Kidney (tissue), 14 donors: Measurements from ENCODE around the gene YAF2. TPM values are rescaled to one million over a fixed set of nuclear protein-coding genes. Genes with fewer than 3 reads are reported as not detected.

Experiments used
- DNase-seq, 5 donors: peaks; one replicate each; pipeline ENCODE4 v3.0.0-alpha.2; 2013 to 2020
- FAIRE-seq: peaks from 2 replicates; lab custom pipeline; 2012; peaks lifted over from hg19 to GRCh38; lab: Jason Lieb, UNC
- H3K27ac ChIP-seq, 2 donors: one replicate each; pipeline ENCODE4 v1.7.0; 2013; ENCODE audit warnings: low read depth in 2 of 2, low read length in 2 of 2, inconsistent platforms in 1 of 2
- H3K27me3 ChIP-seq: one replicate; pipeline ENCODE4 v1.7.1; 2013; ENCODE audit warnings: low read length, inconsistent platforms; ENCODE audit not compliant: control insufficient read depth, insufficient read depth
- H3K36me3 ChIP-seq, 3 donors: one replicate each; pipeline versions ENCODE4 v1.7.0 to v1.7.1; 2013; ENCODE audit warnings: low read length in 3 of 3, control low read depth in 1 of 3, inconsistent platforms in 1 of 3; ENCODE audit not compliant: insufficient read depth in 3 of 3, control insufficient read depth in 2 of 3
- H3K4me1 ChIP-seq, 3 donors: one replicate each; pipeline versions ENCODE4 v1.7.0 to v1.7.1; 2013; ENCODE audit warnings: low read length in 3 of 3, inconsistent platforms in 1 of 3, low read depth in 1 of 3; ENCODE audit not compliant: control insufficient read depth in 2 of 3, insufficient read depth in 2 of 3
- H3K4me3 ChIP-seq, 3 donors: one replicate each; pipeline versions ENCODE4 v1.7.0 to v1.8.1; 2013; ENCODE audit warnings: low read length in 3 of 3, control low read depth in 1 of 3, inconsistent platforms in 1 of 3
- H3K9ac ChIP-seq, 3 donors: one replicate each; pipeline versions ENCODE4 v1.7.0 to v1.7.1; 2013; ENCODE audit warnings: low read length in 3 of 3, control low read depth in 1 of 3, inconsistent platforms in 1 of 3
- H3K9me3 ChIP-seq, 3 donors: one replicate each; pipeline versions ENCODE4 v1.7.0 to v1.7.1; 2013; ENCODE audit warnings: low read length in 3 of 3, control low read depth in 1 of 3, inconsistent platforms in 1 of 3; ENCODE audit not compliant: control insufficient read depth in 2 of 3, insufficient read depth in 1 of 3
- intact Hi-C: fragments of 100-400 bp; cut with DNase I; formaldehyde crosslinking; loops from one replicate; pipeline ENCODE4 v1.11.1; 2022
- polyA plus RNA-seq: library from polyadenylated mRNA; stranded (reverse); fragments of 350-450 nt; fragmentation: Illumina TruSeq; extraction: RNeasy Lipid Tissue Mini Kit (QIAGEN cat#74804); gene quantifications from one replicate; pipeline ENCODE4 v1.2.3, GENCODE V29; 2014; ENCODE audit warnings: low read depth, low replicate concordance; ENCODE audit not compliant: insufficient read depth
- total RNA-seq: library from RNA; stranded (reverse); fragmentation: NEBNext Ultra II Directional; extraction: Animal tissue kit (Norgen Biotek cat#: 25700); gene quantifications from one replicate; pipeline ENCODE4 v1.2.1, GENCODE V29; 2021
- TF ChIP-seq, protein P1 (sequence below): IDR thresholded peaks from 3 replicates; pipeline ENCODE4 v1.5.1; 2012; ENCODE audit warnings: mild to moderate bottlenecking, moderate library complexity, borderline replicate concordance; ENCODE audit not compliant: insufficient read depth; ENCODE audit errors: extremely low read depth
- donor health status: control.
- donor health status: control.
- donor health status: control.
- donor health status: control.
- donor health status: control.
- donor health status: DM: yes; HTN: yes; CAD: no.
- donor health status: Normal renal cell carcinoma (clear cell type).

Gene YAF2
- total and polyA plus RNA-seq, 2 donors from 2014 or later = 15.0 to 32.0 TPM

DNA sequence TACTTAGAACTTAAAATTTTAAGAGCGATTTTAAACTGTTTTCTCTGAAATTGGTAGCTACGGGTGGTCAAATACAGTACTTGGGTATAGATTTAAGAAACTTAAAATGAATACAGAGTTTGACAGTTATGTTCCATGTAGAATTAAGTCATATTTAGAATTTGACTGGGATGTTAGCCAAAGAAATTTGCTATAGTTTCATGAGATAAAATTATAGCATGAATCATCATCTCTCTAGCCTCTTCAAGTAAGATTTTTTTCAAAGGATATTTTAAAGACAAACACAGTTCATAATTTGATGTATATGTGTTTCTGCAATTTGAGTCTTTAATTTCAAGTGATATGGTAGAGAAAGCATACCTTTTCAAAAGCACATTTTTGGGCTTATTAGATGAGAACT lies 46.8 kb upstream of the YAF2 start:
- Histone ChIP-seq H3K9ac (no peak overlapping the region), H3K9me3 (no peaks in the 10 kb centered on the region), H3K4me3 (no peak overlapping the region), H3K27me3 (no peaks in the 10 kb centered on the region), H3K36me3 (no peaks in the 10 kb centered on the region), H3K4me1 (no peaks in the 10 kb centered on the region), H3K27ac (no peak overlapping the region)
- TF ChIP-seq, protein P1, sequence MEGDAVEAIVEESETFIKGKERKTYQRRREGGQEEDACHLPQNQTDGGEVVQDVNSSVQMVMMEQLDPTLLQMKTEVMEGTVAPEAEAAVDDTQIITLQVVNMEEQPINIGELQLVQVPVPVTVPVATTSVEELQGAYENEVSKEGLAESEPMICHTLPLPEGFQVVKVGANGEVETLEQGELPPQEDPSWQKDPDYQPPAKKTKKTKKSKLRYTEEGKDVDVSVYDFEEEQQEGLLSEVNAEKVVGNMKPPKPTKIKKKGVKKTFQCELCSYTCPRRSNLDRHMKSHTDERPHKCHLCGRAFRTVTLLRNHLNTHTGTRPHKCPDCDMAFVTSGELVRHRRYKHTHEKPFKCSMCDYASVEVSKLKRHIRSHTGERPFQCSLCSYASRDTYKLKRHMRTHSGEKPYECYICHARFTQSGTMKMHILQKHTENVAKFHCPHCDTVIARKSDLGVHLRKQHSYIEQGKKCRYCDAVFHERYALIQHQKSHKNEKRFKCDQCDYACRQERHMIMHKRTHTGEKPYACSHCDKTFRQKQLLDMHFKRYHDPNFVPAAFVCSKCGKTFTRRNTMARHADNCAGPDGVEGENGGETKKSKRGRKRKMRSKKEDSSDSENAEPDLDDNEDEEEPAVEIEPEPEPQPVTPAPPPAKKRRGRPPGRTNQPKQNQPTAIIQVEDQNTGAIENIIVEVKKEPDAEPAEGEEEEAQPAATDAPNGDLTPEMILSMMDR = no peak
- intact Hi-C loops = no loop called here
- FAIRE-seq = no peak
- no peak for DNase-seq

GRCh38 chr12:42284157-42284556 lies 46.1 kb upstream of the YAF2 start:
- TF ChIP-seq, protein P1 = no peak
- FAIRE-seq (no peak), DNase-seq (no peak)
- no peak overlapping the region for H3K27ac ChIP-seq
- intact Hi-C loops = no loop called here
- H3K36me3 ChIP-seq = no peaks in the 10 kb centered on the region
- H3K4me1 ChIP-seq = no peaks in the 10 kb centered on the region
- H3K27me3 ChIP-seq = no peaks in the 10 kb centered on the region
- H3K4me3 ChIP-seq = no peak overlapping the region
- H3K9me3 ChIP-seq = no peaks in the 10 kb centered on the region
- H3K9ac ChIP-seq = no peak overlapping the region

GRCh38 chr12:42283739-42284138 lies 45.7 kb upstream of the YAF2 start:
- Histone ChIP-seq H3K27ac (no peak overlapping the region), H3K36me3 (no peaks in the 10 kb centered on the region), H3K27me3 (no peaks in the 10 kb centered on the region), H3K9me3 (no peaks in the 10 kb centered on the region), H3K4me3 (no peak overlapping the region), H3K9ac (no peak overlapping the region), H3K4me1 (no peaks in the 10 kb centered on the region)
- no peak for FAIRE-seq
- TF ChIP-seq, protein P1 = no peak
- DNase-seq = no peak
- intact Hi-C loops = no loop called here

GRCh38 chr12:42282294-42282693 lies 44.2 kb upstream of the YAF2 start:
- Histone ChIP-seq H3K4me1 (no peaks in the 10 kb centered on the region), H3K27me3 (no peaks in the 10 kb centered on the region), H3K36me3 (no peaks in the 10 kb centered on the region), H3K4me3 (no peak overlapping the region), H3K27ac (no peak overlapping the region), H3K9ac (no peak overlapping the region), H3K9me3 (no peaks in the 10 kb centered on the region)
- TF ChIP-seq, protein P1 = no peak
- intact Hi-C loops = no loop called here
- DNase-seq (peak in 2 of 5 donors; percentile 32 to 45), FAIRE-seq (no peak)
